ENCODE measurements around the gene PCNX2. TPM values are rescaled to one million over a fixed set of nuclear protein-coding genes. Genes with fewer than 3 reads are reported as not detected.

Gene PCNX2
- total RNA-seq, 2 experiments from 2014 or later = 25.0 to 29.8 TPM

DNA sequence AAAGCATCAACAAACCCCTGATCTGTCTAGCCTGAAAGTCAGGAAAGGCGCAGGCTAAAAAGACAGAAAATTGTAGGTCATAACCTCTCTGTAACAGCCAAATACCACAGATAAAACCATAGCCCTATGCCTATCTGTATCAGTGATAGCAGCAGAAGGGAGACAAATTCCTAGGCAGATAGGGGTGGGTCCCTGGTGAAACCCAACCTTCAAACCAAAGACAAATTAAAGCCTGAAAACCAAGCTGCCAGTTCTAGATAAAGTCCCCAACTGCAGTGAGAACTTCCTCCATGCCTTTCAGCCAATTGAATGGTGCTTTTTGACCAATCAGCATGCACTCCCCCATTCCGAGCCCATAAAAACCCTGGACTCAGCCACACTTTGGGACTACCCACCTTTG, 229.8 kb downstream of the PCNX2 start:
- H3K4me3 Mint-ChIP-seq = no peak overlapping the region
- CTCF ChIA-PET = no interaction called here
- H3K9me3 Mint-ChIP-seq = peaks cover 20% of the 10 kb centered on the region
- no peaks in the 10 kb centered on the region for H3K4me1 Mint-ChIP-seq
- POLR2A ChIA-PET = no interaction called here
- no peak for DNase-seq
- no peak overlapping the region for H3K27ac Mint-ChIP-seq
- peaks cover 24% of the 10 kb centered on the region for H3K36me3 Mint-ChIP-seq (ENCODE audit: low read depth)
- no peaks in the 10 kb centered on the region for H3K27me3 Mint-ChIP-seq

- H3K4me3 Mint-ChIP-seq = no peak overlapping the region
- peaks cover 20% of the 10 kb centered on the region for H3K9me3 Mint-ChIP-seq
- POLR2A ChIA-PET = no interaction called here
- DNase-seq = no peak
- H3K27me3 Mint-ChIP-seq = no peaks in the 10 kb centered on the region
- H3K4me1 Mint-ChIP-seq = no peaks in the 10 kb centered on the region
- H3K36me3 Mint-ChIP-seq (ENCODE audit: low read depth) = peaks cover 24% of the 10 kb centered on the region
- no peak overlapping the region for H3K27ac Mint-ChIP-seq
- CTCF ChIA-PET = no interaction called here
These were observed 230.5 kb downstream of the PCNX2 start for GRCh38 chr1:233064988-233065387.

DNA sequence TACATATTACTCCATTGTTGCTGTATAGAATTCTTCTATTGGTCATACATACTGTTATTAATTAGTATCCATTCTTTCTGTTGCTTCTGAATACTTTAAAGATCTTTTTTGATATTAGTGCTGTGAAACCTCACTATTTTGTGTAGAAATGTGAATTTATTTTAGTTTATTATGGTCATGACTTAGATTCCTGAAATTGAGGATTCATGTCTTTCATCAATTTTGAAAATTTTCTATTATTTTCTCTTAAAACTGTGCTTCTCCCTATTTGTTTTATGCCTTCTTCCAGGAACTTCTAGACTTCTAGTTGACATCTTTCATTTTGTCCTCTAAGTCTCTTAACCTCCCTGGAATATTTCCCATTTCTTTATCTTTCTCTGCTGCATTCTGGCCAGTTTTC, 232.1 kb downstream of the PCNX2 start:
- Mint-ChIP-seq H3K4me1 (no peaks in the 10 kb centered on the region), H3K4me3 (no peak overlapping the region), H3K36me3 (ENCODE audit: low read depth) (peaks cover 24% of the 10 kb centered on the region), H3K9me3 (peaks cover 20% of the 10 kb centered on the region), H3K27ac (no peak overlapping the region), H3K27me3 (no peaks in the 10 kb centered on the region)
- ChIA-PET POLR2A (no interaction called here), CTCF (no interaction called here)
- no peak for DNase-seq

DNA sequence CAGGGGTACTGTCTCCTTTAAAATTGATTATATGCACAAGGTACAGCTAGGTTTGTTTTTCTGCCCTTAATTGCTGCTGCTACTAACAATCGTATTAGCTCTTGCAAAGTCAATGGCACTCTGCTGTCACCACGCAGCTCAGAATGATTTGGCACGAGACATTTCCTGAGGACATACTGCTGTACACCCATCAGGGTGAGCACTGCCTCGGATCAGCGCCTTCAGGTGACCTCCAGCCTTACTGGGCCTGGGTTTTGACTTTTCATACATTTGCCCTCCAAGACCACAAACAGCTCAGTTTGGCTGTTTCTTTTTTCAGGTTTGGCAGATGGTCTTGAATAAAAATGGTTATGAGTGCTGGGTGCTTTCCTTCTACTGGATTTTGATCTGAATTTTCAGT, 234.3 kb downstream of the PCNX2 start:
- DNase-seq = no peak

GRCh38 chr1:233060461-233060994, 235.0 kb downstream of the PCNX2 start:
- Mint-ChIP-seq H3K4me3 (no peak overlapping the region), H3K9me3 (peaks cover 11% of the 10 kb centered on the region), H3K27ac (no peak overlapping the region), H3K4me1 (no peaks in the 10 kb centered on the region), H3K27me3 (no peaks in the 10 kb centered on the region), H3K36me3 (ENCODE audit: low read depth) (peaks cover 14% of the 10 kb centered on the region)
- DNase-seq = no peak
- POLR2A ChIA-PET = no interaction called here
- CTCF ChIA-PET = interaction anchor here (1.2 kb wide), 1 partner anchor 10 kb away, joined by 4 read pairs; no protein-coding TSS in a partner anchor

More for the DNA sequence above, 234.3 kb downstream of the PCNX2 start:
- no peaks in the 10 kb centered on the region for H3K27me3 Mint-ChIP-seq
- no peak overlapping the region for H3K4me3 Mint-ChIP-seq
- peaks cover 17% of the 10 kb centered on the region for H3K9me3 Mint-ChIP-seq
- H3K4me1 Mint-ChIP-seq = no peaks in the 10 kb centered on the region
- H3K36me3 Mint-ChIP-seq (ENCODE audit: low read depth) = peaks cover 17% of the 10 kb centered on the region
- no peak overlapping the region for H3K27ac Mint-ChIP-seq
- ChIA-PET POLR2A (no interaction called here), CTCF (no interaction called here)

GRCh38 chr1:233057836-233058235, 237.7 kb downstream of the PCNX2 start:
- ChIA-PET POLR2A (no interaction called here), CTCF (no interaction called here)
- H3K27ac Mint-ChIP-seq = no peak overlapping the region
- no peaks in the 10 kb centered on the region for H3K27me3 Mint-ChIP-seq
- DNase-seq = no peak
- no peaks in the 10 kb centered on the region for H3K4me1 Mint-ChIP-seq
- H3K4me3 Mint-ChIP-seq = no peak overlapping the region
- peaks cover 6% of the 10 kb centered on the region for H3K36me3 Mint-ChIP-seq (ENCODE audit: low read depth)
- H3K9me3 Mint-ChIP-seq = no peaks in the 10 kb centered on the region

- Mint-ChIP-seq H3K4me1 (no peaks in the 10 kb centered on the region), H3K27ac (no peak overlapping the region), H3K9me3 (no peaks in the 10 kb centered on the region), H3K36me3 (ENCODE audit: low read depth) (peaks cover 6% of the 10 kb centered on the region), H3K27me3 (no peaks in the 10 kb centered on the region), H3K4me3 (no peak overlapping the region)
- DNase-seq = no peak
- ChIA-PET CTCF (no interaction called here), POLR2A (interaction anchor here (0.6 kb wide), 1 partner anchor 372 kb away, joined by 3 read pairs; no protein-coding TSS in a partner anchor)
These were observed 239.5 kb downstream of the PCNX2 start for GRCh38 chr1:233055879-233056641.

DNA sequence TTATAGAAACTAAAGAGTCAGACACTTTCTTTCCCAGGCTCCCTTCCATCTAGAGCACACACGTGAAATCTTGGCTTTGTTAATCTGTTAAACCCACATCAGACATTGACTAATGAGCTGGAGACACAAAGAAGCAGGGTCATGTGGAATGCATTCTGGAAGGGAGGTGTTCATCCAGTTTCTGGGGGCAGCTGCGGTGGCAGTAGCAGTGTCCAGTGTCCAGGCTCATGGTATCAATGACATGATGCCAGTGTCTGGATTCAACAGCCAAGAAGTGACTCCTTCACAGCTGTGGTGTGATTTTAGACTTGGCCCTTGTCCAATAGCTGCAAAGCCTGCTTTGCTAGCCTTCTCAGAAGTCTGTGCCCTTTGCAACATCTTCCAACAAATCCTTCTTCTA, 249.9 kb downstream of the PCNX2 start:
- Mint-ChIP-seq H3K27ac (no peak overlapping the region), H3K4me3 (no peak overlapping the region), H3K27me3 (no peaks in the 10 kb centered on the region), H3K9me3 (peaks cover 7% of the 10 kb centered on the region), H3K36me3 (ENCODE audit: low read depth) (peaks cover 23% of the 10 kb centered on the region), H3K4me1 (no peaks in the 10 kb centered on the region)
- DNase-seq = no peak
- ChIA-PET CTCF (no interaction called here), POLR2A (no interaction called here)

GRCh38 chr1:233042834-233043233, 252.7 kb downstream of the PCNX2 start:
- Mint-ChIP-seq H3K9me3 (peaks cover 7% of the 10 kb centered on the region), H3K27me3 (no peaks in the 10 kb centered on the region), H3K4me3 (no peak overlapping the region), H3K4me1 (no peaks in the 10 kb centered on the region), H3K27ac (no peak overlapping the region), H3K36me3 (ENCODE audit: low read depth) (peaks cover 8% of the 10 kb centered on the region)
- POLR2A ChIA-PET = no interaction called here
- CTCF ChIA-PET = no interaction called here
- DNase-seq = no peak

DNA sequence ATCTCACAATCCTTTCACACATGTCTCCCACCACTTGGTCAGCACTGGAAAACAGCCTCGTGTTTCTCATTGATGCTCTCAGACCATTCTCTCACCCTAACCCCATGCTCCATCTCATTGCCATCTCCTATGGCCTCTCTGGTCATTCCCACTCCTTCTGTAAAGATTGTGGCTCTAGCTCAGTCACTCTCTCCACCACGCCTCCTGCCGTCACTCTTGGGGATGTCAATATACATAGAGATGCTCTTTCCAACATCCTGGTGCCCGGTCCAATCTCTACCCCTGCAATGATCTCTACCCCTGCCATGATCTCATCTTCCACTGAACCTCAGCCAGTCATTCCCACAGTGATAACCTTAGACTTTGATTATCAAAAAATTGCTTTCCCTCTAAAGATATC, 255.0 kb downstream of the PCNX2 start:
- POLR2A ChIA-PET = interaction anchor here (0.6 kb wide), 1 partner anchor 52 kb away, joined by 5 read pairs; no protein-coding TSS in a partner anchor
- Mint-ChIP-seq H3K36me3 (ENCODE audit: low read depth) (no peaks in the 10 kb centered on the region), H3K27me3 (no peaks in the 10 kb centered on the region), H3K4me1 (no peaks in the 10 kb centered on the region), H3K4me3 (no peak overlapping the region), H3K9me3 (peaks cover 2% of the 10 kb centered on the region), H3K27ac (no peak overlapping the region)
- DNase-seq = no peak
- CTCF ChIA-PET = no interaction called here

DNA sequence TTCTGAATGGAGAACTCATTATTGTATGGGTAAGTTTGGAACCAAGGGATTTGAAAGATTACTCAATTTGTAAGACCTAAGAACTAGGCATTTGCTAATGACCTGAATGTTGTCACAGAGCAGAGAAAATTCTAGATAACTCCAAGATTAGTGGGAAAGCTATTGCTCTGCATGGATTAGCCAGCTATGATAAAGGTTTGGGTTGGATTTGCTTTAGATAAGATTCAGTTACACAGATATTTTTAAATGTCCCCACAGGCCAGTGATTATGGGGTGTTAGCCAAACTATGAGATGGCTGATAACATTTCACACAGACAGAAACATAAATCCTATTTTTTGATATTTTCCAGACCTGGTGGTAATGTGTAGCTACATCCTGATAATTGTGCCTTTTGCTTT, 256.9 kb downstream of the PCNX2 start:
- Mint-ChIP-seq H3K27ac (no peak overlapping the region), H3K4me1 (no peaks in the 10 kb centered on the region), H3K9me3 (no peaks in the 10 kb centered on the region), H3K27me3 (no peaks in the 10 kb centered on the region), H3K36me3 (ENCODE audit: low read depth) (peaks cover 2% of the 10 kb centered on the region), H3K4me3 (no peak overlapping the region)
- CTCF ChIA-PET = no interaction called here
- POLR2A ChIA-PET = no interaction called here
- no peak for DNase-seq

GRCh38 chr1:233037843-233038242, 257.7 kb downstream of the PCNX2 start:
- H3K9me3 Mint-ChIP-seq = no peaks in the 10 kb centered on the region
- no peaks in the 10 kb centered on the region for H3K4me1 Mint-ChIP-seq
- peaks cover 2% of the 10 kb centered on the region for H3K36me3 Mint-ChIP-seq (ENCODE audit: low read depth)
- no peak overlapping the region for H3K27ac Mint-ChIP-seq
- ChIA-PET POLR2A (no interaction called here), CTCF (no interaction called here)
- H3K27me3 Mint-ChIP-seq = no peaks in the 10 kb centered on the region
- DNase-seq = no peak
- no peak overlapping the region for H3K4me3 Mint-ChIP-seq

DNA sequence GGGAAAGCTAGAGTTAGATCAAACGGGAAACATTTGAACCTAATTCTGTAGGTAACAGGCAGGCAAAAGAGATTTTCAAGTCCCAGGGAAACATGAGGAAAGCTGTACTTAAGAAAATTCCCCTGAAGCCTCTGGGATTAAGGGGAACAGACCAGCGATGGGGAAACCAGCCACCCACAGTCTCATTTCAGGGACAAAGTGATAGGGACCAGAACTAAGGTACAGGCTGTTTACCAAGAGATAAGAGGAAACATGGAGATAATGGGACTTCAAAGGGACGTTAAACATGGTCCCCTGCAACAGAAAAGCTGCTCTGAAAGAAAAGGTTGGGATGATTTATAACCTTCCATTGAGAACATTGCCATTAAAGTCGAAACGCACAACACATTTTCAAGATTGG, 260.7 kb downstream of the PCNX2 start:
- Mint-ChIP-seq H3K4me3 (no peak overlapping the region), H3K27me3 (no peaks in the 10 kb centered on the region), H3K36me3 (ENCODE audit: low read depth) (peaks cover 2% of the 10 kb centered on the region), H3K9me3 (no peaks in the 10 kb centered on the region), H3K4me1 (no peaks in the 10 kb centered on the region), H3K27ac (no peak overlapping the region)
- CTCF ChIA-PET = interaction anchor here (0.6 to 0.8 kb wide), 2 partner anchors 18 to 73 kb away, joined by 3 read pairs; no protein-coding TSS in a partner anchor
- DNase-seq = no peak
- POLR2A ChIA-PET = no interaction called here

DNA sequence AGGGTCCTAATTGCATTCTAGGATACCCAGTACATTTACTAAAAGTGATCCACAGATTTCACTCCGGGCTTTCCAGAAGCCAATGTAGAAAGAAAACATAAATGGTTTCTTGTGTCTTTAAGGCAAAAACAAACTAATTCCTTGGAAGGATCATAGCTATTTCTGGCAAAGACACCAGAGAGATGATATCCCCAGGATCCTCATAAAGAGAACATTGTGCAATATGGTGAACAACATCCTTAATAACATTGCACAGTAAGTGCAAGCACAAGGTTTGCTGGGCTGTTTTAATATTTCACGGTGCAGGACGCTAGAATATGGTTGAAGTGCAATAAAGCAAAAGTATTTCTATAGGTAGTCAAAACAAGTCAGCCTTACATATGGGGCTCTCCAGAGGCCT, 262.2 kb downstream of the PCNX2 start:
- H3K4me3 Mint-ChIP-seq = no peak overlapping the region
- ChIA-PET CTCF (no interaction called here), POLR2A (no interaction called here)
- peaks cover 2% of the 10 kb centered on the region for H3K36me3 Mint-ChIP-seq (ENCODE audit: low read depth)
- no peaks in the 10 kb centered on the region for H3K4me1 Mint-ChIP-seq
- H3K27me3 Mint-ChIP-seq = no peaks in the 10 kb centered on the region
- H3K27ac Mint-ChIP-seq = no peak overlapping the region
- no peaks in the 10 kb centered on the region for H3K9me3 Mint-ChIP-seq
- DNase-seq = no peak

All from activated CD4-positive, alpha-beta T cell treated with anti-CD3 and anti-CD28 coated beads, Interleukin-2, amount 10 ng/mL, durations not matched to agents 7 days and 5 days (primary cell).